ENCODE measurements around the gene EPHA5. TPM values are rescaled to one million over a fixed set of nuclear protein-coding genes. Genes with fewer than 3 reads are reported as not detected.

Gene EPHA5
- total RNA-seq, 1 experiment from 2014 or later, result not detected

DNA sequence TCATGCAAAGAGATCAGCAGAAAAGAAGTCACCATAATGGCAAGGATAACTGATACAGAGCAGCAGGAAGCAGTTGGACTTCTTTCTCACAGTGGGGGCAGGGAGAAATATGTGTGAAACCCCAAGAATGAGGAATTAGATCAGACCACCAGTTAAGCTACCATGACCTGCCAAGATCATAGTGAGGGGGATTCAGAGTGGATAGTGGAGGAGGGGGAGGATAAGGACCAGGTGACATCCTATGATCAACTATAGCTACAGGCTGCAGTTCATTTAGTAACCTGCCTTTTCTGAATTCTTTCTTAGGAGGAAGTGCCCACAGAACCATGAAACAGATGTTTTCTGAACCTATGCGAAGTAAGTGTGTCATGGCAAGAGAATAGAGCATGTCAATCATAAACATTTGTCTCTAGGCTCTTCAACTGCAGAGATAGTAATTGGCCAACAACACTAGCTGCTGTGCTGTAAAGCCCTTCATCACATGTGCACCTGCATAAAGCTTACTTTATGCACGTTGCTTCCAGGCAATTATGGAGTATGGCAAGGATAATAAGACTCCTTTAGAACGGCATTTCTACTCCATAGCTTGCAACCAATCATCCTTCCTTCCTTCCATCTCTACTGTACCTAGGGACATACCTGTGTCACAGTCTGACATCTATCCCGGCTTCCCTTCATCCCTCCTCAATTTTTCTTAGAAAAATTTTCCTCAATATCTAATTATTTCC, 329.7 kb downstream of the EPHA5 start:
- Mint-ChIP-seq H3K27me3 (ENCODE audit: low read depth) (no peaks in the 10 kb centered on the region), H3K9me3 (no peaks in the 10 kb centered on the region), H3K36me3 (ENCODE audit: insufficient read depth in 1 of 3, low read depth in 3 of 3) (no peaks in the 10 kb centered on the region), H3K4me1 (no peaks in the 10 kb centered on the region), H3K27ac (no peak overlapping the region), H3K4me3 (no peak overlapping the region)
- Histone ChIP-seq H4K8ac (replicated peaks; ENCODE audit: insufficient read length, low read depth, low read length) (no peak overlapping the region), H4K91ac (ENCODE audit: insufficient read length, low read depth, low read length) (no peak overlapping the region), H2BK120ac (ENCODE audit: low read depth, low read length, poor library complexity, severe bottlenecking) (no peak overlapping the region), H2BK5ac (ENCODE audit: insufficient read length, low read length) (no peak overlapping the region), H2BK15ac (ENCODE audit: low read depth, low read length) (no peak overlapping the region), H3K27ac (ENCODE audit: insufficient read length, low read depth, low read length) (no peak overlapping the region), H3K9me3 (ENCODE audit: control insufficient read depth, low read depth, low read length) (no peaks in the 10 kb centered on the region), H4K5ac (ENCODE audit: insufficient read length, low read depth, low read length) (no peak overlapping the region), H2AK5ac (ENCODE audit: insufficient read length, low read length) (no peak overlapping the region), H3K18ac (ENCODE audit: insufficient read length, low read depth, low read length) (no peak overlapping the region), H3T11ph (ENCODE audit: low read length) (no peak overlapping the region), H2BK20ac (ENCODE audit: low read depth, low read length, poor library complexity, severe bottlenecking) (no peak overlapping the region), H3K79me2 (ENCODE audit: insufficient read depth, low read length) (no peaks in the 10 kb centered on the region), H3K23ac (ENCODE audit: insufficient read length, low read depth, low read length) (no peak overlapping the region), H3K79me1 (ENCODE audit: insufficient read depth, low read depth, low read length, poor library complexity, severe bottlenecking) (no peaks in the 10 kb centered on the region), H4K20me1 (ENCODE audit: control insufficient read depth, insufficient read depth, insufficient read length) (no peaks in the 10 kb centered on the region), H3K9ac (ENCODE audit: extremely low read depth, insufficient read length, low read length) (no peak overlapping the region), H3K27me3 (ENCODE audit: insufficient read depth, low read length) (no peaks in the 10 kb centered on the region), H2AFZ (ENCODE audit: low read length) (no peak overlapping the region), H3K14ac (ENCODE audit: insufficient read depth, low read length) (no peak overlapping the region), H2BK12ac (ENCODE audit: insufficient read length, low read depth, low read length) (no peak overlapping the region), H3K23me2 (ENCODE audit: insufficient read length, low read depth, low read length, poor library complexity, severe bottlenecking) (no peaks in the 10 kb centered on the region), H3K4me2 (ENCODE audit: insufficient read depth, insufficient read length, low read length) (no peak overlapping the region), H3K4ac (ENCODE audit: low read depth, low read length) (no peak overlapping the region), H3K56ac (ENCODE audit: insufficient read length, low read depth, low read length) (no peak overlapping the region), H3K4me1 (ENCODE audit: insufficient read depth, low read length) (no peaks in the 10 kb centered on the region)
- no peak for DNase-seq
- WGBS (ENCODE audit: extremely low coverage, insufficient read length, low lambda C conversion rate), result no CpG with 5 or more reads among the region's 4 CpGs
- TF ChIP-seq, protein P1, sequence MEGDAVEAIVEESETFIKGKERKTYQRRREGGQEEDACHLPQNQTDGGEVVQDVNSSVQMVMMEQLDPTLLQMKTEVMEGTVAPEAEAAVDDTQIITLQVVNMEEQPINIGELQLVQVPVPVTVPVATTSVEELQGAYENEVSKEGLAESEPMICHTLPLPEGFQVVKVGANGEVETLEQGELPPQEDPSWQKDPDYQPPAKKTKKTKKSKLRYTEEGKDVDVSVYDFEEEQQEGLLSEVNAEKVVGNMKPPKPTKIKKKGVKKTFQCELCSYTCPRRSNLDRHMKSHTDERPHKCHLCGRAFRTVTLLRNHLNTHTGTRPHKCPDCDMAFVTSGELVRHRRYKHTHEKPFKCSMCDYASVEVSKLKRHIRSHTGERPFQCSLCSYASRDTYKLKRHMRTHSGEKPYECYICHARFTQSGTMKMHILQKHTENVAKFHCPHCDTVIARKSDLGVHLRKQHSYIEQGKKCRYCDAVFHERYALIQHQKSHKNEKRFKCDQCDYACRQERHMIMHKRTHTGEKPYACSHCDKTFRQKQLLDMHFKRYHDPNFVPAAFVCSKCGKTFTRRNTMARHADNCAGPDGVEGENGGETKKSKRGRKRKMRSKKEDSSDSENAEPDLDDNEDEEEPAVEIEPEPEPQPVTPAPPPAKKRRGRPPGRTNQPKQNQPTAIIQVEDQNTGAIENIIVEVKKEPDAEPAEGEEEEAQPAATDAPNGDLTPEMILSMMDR (conservative IDR thresholded peaks at IDR 0.05), result no peak
